Occipital lobe (tissue), 2 donors: ENCODE data around the gene MEP1A. TPM values are rescaled to one million over a fixed set of nuclear protein-coding genes. Genes with fewer than 3 reads are reported as not detected.
"Not testable (repeated sequence)": the region's sequence is repeated elsewhere in the genome, so short reads cannot be mapped to it uniquely, and the experiment has no call there.

Source experiments
- DNase-seq: peaks from one replicate; lab custom pipeline; 2025; lab: John Stamatoyannopoulos, UW
- total RNA-seq: library from RNA; depleted of rRNA; stranded (reverse); fragments of >200 nt; gene quantifications from one replicate; pipeline ENCODE4 v1.2.3, GENCODE V29; 2014

The MEP1A gene, protein sequence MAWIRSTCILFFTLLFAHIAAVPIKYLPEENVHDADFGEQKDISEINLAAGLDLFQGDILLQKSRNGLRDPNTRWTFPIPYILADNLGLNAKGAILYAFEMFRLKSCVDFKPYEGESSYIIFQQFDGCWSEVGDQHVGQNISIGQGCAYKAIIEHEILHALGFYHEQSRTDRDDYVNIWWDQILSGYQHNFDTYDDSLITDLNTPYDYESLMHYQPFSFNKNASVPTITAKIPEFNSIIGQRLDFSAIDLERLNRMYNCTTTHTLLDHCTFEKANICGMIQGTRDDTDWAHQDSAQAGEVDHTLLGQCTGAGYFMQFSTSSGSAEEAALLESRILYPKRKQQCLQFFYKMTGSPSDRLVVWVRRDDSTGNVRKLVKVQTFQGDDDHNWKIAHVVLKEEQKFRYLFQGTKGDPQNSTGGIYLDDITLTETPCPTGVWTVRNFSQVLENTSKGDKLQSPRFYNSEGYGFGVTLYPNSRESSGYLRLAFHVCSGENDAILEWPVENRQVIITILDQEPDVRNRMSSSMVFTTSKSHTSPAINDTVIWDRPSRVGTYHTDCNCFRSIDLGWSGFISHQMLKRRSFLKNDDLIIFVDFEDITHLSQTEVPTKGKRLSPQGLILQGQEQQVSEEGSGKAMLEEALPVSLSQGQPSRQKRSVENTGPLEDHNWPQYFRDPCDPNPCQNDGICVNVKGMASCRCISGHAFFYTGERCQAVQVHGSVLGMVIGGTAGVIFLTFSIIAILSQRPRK
- not detected for total RNA-seq

DNA sequence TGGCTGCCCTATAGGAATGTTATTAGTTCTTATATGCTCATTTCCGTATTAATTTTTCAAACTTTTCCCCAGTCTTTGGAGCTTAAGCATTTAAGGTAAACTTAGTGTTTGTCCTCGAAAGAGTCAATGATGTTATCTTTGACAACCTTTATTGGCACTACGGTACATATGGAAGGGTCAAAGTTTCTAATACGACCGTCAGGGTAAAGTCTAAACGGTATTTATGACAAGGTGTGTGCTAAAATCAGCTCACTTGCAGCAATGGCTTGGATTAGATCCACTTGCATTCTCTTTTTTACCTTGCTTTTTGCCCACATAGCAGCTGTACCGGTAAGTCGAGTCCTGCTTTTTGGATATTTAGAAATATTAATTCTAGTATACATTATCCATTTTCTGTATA is at the start of gene MEP1A:
MEP1A (plus strand) TSS at position 252 of the 400 bp plus-strand sequence; CDS start at position 262, 10 bp downstream.
- DNase-seq, result no peak

- DNase-seq, result no peak
Observed at GRCh38 chr6:46743425-46744158, 49.6 kb upstream of the MEP1A start.

DNA sequence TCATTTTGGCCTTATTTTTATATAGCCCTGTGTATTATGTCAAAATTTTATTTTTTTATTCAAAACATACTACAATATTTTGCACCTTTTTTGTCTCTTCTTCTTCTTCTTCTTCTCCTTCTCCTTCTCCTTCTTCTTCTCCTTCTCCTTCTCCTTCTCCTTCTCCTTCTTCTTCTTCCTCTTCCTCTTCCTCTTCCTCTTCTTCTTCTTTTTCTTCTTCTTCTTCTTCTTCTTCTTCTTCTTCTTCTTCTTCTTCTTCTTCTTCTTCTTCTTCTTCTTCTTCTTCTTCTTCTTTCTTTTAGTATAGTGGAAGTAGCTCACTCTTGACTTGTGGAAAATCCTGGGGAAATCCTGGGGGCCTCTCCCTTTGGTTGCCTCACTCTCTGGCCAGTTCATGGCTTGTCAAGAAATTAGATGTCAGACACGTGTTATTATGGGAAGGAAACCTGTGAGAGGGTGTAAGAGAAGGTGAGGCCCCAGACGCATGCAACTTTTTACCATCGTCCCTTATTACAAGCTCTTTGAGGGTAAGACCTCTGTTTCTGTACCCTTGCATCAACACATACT is 48.9 kb upstream of the MEP1A start:
- not testable (repeated sequence) for DNase-seq

GRCh38 chr6:46745973-46746372 is 47.2 kb upstream of the MEP1A start:
- no peak for DNase-seq

DNA sequence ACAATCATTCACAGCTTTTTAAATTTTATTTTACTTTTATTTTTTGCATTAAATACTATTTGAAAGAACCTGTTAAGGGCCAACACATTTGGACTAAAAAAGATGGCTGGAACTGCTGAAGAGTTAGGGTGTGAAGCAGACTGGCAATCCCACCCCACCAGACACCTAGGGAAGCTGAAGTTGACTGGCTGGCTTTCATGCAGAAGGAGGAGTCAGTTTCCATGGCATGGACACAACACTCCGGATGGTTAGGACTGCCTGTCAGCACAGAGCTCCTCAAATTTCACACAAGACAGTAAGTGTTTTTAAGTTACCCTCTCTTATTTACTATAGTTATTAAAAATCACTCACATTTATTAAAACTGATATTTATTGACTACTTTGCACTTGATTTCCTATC is 46.5 kb upstream of the MEP1A start, which contains the start of gene ANKRD66:
ANKRD66 (plus strand) TSS at position 238 of the 400 bp plus-strand sequence. CDS start 5,016 bp downstream, outside the sequence.
- DNase-seq, result no peak

DNA sequence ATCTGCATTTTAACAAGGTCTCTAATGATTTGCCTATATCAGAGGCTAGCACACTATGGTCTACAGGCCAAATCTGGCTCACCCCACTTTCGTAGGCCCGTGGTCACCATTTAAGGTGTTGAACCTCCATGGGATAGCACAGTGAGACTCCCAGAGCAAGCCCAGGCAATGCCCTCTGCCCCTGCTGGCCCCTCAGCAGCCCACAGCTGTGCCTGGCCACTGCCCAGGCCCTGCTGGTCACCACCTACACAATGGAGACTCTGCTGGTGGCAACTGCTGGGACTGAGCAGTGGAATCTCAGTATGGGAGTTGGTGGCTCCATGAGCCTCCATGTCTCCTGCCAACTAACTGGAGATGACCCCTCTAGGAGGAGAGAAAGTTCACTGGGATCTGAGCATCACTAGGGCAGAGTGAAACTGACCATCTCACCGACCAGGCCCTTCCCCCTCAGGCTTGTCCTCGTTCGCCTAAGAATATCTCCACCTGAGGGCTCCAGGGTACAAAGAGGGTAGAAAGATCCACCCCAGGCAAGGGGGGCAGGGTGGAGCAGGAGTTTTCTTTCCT is 44.2 kb upstream of the MEP1A start:
- DNase-seq, result no peak

- DNase-seq, result no peak
Observed at GRCh38 chr6:46749731-46750130, 43.5 kb upstream of the MEP1A start.

DNA sequence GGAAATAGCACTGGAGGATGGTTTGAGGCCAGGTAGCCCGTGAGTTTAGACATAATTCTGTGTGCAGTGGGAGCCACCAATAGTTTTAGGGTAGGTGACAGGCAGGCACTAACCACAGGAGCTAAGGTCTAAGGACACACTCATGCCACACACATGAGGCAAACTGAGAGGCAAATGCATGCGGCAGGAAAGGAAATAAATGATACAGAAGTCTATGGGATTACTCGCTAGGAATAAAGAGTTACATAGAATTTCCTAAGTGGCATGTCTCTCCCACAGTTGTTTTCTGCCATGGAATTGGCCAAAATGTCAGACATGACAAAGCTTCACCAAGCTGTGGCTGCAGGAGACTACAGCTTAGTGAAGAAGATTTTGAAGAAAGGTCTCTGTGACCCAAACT is 41.5 kb upstream of the MEP1A start:
- DNase-seq, result no peak

DNA sequence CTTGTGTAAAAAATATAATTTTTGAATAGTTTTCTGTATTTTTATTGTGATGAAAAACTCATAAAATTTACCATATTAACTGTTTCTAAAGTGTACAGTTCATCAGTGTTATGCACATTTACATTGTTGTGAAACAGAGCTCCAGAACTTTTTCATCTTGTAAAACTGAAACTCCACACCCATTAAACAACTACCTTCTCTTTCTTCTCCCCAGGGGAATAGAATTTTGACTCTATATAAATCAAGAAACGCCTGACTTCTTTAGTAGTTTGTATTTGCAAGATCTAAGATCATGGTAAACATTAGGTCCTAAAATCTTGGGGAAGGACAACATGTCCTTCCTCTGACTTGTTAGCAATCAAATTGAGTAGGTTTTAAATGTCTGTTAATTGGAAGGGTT is 37.3 kb upstream of the MEP1A start:
- no peak for DNase-seq

DNA sequence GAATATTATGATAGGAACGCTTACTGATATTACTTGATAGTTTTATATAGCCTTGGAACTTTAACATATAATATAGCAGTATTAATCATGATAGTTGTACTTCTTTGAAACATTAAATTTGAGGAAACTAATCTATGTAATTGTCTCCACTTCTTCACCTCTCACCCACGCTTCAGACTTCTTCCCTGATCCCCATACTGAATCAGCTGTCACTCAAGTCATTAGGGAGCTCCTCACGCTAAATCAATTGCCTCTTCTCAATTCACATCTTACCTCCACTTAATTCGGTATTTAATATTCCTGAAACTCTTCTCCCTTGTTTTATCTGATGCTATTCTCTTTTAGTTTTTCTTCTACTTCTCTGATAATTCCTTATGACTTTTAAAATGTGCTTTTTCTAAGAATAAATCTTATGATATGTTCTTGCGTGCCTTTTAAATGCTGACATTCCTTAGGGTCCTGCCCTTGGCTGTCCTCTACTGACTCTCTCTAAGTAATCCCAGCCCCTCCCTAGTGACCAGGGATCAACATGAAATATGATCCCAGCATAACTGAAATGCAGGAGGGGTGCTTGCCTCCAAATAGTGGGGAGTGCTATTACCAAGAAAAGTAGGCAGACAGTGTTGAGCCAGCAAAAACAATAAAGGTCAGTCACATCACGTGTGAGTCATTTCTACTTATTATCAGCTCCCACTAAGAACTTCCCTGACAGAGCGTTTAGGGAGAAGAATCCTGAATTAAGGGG is 36.5 kb upstream of the MEP1A start:
- no peak for DNase-seq

- DNase-seq, result no peak
Observed at GRCh38 chr6:46757214-46757596, 36.0 kb upstream of the MEP1A start.

- no peak for DNase-seq
Observed at GRCh38 chr6:46758960-46759753, 34.0 kb upstream of the MEP1A start.

DNA sequence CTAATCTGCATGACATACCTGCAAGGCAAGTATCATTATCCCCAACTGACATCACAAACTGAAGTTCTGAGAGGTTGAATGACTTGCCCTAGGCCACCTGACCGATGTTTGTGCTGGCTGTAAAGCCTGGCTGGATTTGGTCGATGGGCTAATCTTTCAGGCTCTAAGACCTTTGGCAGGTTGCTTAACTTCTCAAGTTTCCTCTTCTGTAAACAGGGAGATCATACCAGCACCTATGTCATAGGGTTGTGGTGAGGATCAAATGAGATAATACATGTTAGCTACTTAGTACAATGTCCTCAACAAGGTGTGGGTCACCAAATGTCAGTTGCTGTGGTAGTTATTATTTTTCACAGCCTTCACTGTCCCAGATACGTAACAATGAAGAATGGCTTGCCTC is 32.3 kb upstream of the MEP1A start:
- no peak for DNase-seq

DNA sequence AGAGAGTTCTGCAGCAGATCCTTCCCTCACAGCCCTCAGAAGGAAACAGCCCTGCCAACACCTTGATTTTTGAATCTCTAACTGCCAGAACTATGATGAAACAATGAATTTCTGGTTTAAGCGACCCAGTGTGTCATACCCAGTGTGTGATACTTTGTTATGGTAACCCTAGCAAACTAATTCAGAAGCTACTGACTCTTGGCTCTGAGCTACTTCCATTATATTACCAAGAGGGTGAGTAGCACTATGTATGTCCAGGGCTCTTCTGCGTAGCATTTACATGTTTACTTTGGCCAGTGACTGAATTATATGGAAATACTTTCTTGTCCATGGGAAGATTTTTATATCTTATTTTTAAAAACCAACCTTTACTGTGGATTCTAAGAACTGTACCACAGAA is 29.7 kb upstream of the MEP1A start:
- DNase-seq, result no peak

DNA sequence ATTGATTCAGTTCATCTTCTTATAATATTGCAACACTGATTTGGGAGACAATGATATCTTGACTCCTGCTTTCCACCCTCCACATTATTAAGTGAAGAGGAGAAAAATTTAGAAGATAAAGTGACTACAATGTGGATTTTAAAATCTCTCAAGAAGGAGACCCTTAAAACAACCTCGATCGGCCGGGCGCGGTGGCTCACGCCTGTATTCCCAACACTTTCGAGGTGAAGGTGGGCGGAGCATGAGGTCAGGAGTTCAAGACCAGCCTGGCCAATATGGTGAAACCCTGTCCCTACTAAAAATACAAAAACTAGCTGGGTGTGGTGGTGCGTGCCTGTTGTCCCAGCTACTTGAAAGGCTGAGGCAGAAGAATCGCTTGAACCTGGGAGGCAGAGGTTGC is 28.9 kb upstream of the MEP1A start:
- not testable (repeated sequence) for DNase-seq

GRCh38 chr6:46764961-46765360 is 28.2 kb upstream of the MEP1A start:
- no peak for DNase-seq

DNA sequence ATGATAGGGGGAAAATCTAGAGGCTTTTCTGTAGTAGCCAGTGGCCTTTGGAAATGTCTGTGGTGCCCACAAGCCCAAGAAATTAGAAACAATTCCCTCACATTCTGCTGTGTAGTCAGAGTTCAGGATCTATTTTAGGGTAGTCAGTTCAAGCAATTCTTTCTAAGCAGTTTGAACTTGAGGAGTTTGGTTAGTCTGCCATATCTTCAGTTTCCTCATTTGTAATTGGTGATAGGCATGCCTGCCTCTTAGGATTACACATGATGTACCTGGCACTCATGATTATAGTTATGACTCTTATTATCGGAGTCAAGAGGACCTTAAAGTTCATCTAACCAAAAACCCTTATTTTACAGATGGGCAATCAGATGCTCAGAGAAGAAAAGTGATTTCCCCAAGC is 21.2 kb upstream of the MEP1A start:
- no peak for DNase-seq

DNA sequence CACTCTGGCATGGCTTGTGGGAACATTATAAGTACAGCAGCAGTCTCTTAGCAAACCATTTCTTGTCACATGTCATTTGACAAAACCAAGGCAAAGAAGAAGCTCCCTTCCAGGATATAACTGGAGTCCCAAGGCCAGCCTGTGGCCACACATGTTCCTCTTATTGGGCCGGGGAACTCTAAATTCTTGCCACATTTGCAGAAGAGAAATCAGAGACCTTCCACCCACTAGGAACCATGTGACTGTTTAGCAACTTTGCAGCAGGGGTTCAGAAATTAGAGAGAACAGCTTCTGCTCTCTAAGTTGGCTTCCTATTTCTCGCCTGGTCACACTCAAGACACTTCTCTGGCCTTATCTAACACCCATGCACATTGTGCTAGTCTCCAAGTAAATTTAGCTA is 20.4 kb upstream of the MEP1A start:
- DNase-seq, result no peak

DNA sequence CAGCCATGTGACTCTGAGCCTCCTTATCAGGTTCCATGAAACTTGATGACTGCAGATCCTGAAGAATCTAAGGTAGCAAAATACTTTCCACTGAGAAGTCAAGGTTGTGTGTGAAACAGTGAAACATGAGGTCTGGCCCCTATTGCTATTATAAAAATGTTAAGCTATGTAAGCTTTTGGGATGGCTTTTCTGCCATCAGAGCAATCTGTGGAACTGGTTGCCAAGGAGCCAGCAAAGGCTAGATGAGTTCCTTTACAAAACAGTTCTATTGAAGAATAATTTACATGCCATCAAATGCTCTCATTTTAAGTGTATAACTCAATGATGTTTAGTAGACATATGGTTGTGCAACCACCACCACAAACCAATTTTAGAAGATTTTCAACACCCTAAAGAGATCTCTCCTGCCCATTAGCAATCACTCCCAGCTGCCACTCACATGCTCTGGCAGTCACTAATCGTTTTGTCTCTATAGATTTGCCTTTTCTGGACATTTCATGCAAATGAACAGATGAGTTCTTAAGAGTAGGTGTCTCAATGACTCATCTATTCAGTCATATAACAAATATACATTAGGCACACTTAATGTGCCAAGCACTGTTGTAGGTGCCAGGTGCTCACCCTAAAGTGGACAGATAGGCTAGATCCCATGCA is 19.9 kb upstream of the MEP1A start:
- no peak for DNase-seq
